GM21515 (cell line): Measurements from ENCODE around the gene SLC17A7.
"Not testable (repeated sequence)": the region's sequence is repeated elsewhere in the genome, so short reads cannot be mapped to it uniquely, and the experiment has no call there.

Experiments
- ATAC-seq: cut with Tn5 transposase; IDR thresholded peaks from one replicate; pipeline ENCODE4 v1.9.1; 2021; ENCODE audit not compliant: unreplicated experiment

SLC17A7 gene

GRCh38 chr19:49441210-49441959 is at the start of gene SLC17A7:
TSS of gene SLC17A7 (minus strand) at chr19:49441527. CDS start at chr19:49441379, 148 bp downstream.
- no peak for ATAC-seq

GRCh38 chr19:49490287-49491029 is 49.1 kb upstream of the SLC17A7 start:
- no peak for ATAC-seq

GRCh38 chr19:49489601-49490167 is 48.4 kb upstream of the SLC17A7 start:
- no peak for ATAC-seq

GRCh38 chr19:49488863-49489537 is 47.7 kb upstream of the SLC17A7 start:
- no peak for ATAC-seq

GRCh38 chr19:49488046-49488862 is 46.9 kb upstream of the SLC17A7 start:
- ATAC-seq = no peak

GRCh38 chr19:49487277-49488045 is 46.1 kb upstream of the SLC17A7 start, which contains the start of gene RPL13A:
TSS of gene RPL13A (plus strand) at chr19:49487608. CDS start at chr19:49487630, 22 bp downstream.
- peak; percentile 85 for ATAC-seq

- ATAC-seq = no peak
Observed at GRCh38 chr19:49486710-49487276, 45.5 kb upstream of the SLC17A7 start.

GRCh38 chr19:49486232-49486631 is 44.9 kb upstream of the SLC17A7 start:
- no peak for ATAC-seq

GRCh38 chr19:49481020-49481683 is 39.8 kb upstream of the SLC17A7 start:
- ATAC-seq = no peak

GRCh38 chr19:49479975-49480628 is 38.8 kb upstream of the SLC17A7 start:
- ATAC-seq = no peak

GRCh38 chr19:49475995-49476880 is 34.9 kb upstream of the SLC17A7 start:
- ATAC-seq = no peak

GRCh38 chr19:49475191-49475917 is 34.0 kb upstream of the SLC17A7 start:
- no peak for ATAC-seq

- no peak for ATAC-seq
Observed at GRCh38 chr19:49474542-49474924, 33.2 kb upstream of the SLC17A7 start.

- ATAC-seq = no peak
Observed at GRCh38 chr19:49473868-49474541, 32.7 kb upstream of the SLC17A7 start, which contains the start of gene FLT3LG. TSS of gene FLT3LG (plus strand) at chr19:49474215. CDS start at chr19:49474640, 425 bp downstream.

GRCh38 chr19:49473501-49473867 is 32.2 kb upstream of the SLC17A7 start:
- not testable (repeated sequence) for ATAC-seq

GRCh38 chr19:49472936-49473335 is 31.6 kb upstream of the SLC17A7 start:
- no peak for ATAC-seq
